MCF 10A (cell line): ENCODE data around the gene MMP24OS. TPM values are rescaled to one million over a fixed set of nuclear protein-coding genes. Genes with fewer than 3 reads are reported as not detected.

Source experiments
- BruUV-seq: library from RNA; stranded (reverse); fragments of 400-500 nt; replicated peaks from 2 replicates; lab custom pipeline; 2021; lab: Mats Ljungman, UMichigan
- CTCF ChIA-PET: fragments of 300-600 bp; sonication (Branson Sonifier 250); formaldehyde crosslinking; extraction: SDS; loops from one replicate; lab custom pipeline; 2021; ENCODE audit warnings: antibody characterized with exemption, inconsistent platforms; lab: Yijun Ruan, JAX
- POLR2A ChIA-PET: fragments of 300-600, 350-650 bp; sonication (Branson Sonifier 250); formaldehyde crosslinking; extraction: SDS; loops from one replicate; lab custom pipeline; 2020; ENCODE audit warnings: antibody characterized with exemption, inconsistent platforms; lab: Yijun Ruan, JAX
- DNase-seq: peaks from one replicate; pipeline ENCODE4 v3.0.0-alpha.2; 2018; ENCODE audit not compliant: unreplicated experiment
- H3K27ac Mint-ChIP-seq: one replicate; pipeline ENCODE4 v1.8.0; 2022; ENCODE audit warnings: mild to moderate bottlenecking, low read depth, mixed read lengths; ENCODE audit not compliant: unreplicated experiment
- H3K27me3 Mint-ChIP-seq: one replicate; pipeline ENCODE4 v1.8.0; 2022; ENCODE audit warnings: mixed read lengths; ENCODE audit not compliant: insufficient read depth, unreplicated experiment
- H3K36me3 Mint-ChIP-seq: one replicate; pipeline ENCODE4 v1.8.0; 2022; ENCODE audit warnings: mild to moderate bottlenecking, moderate library complexity, mixed read lengths; ENCODE audit not compliant: insufficient read depth, unreplicated experiment
- H3K4me1 Mint-ChIP-seq: one replicate; pipeline ENCODE4 v1.8.0; 2022; ENCODE audit warnings: mixed read lengths; ENCODE audit not compliant: insufficient read depth, unreplicated experiment
- H3K4me3 Mint-ChIP-seq: one replicate; pipeline ENCODE4 v1.8.0; 2022; ENCODE audit warnings: mild to moderate bottlenecking, moderate library complexity, mixed read lengths; ENCODE audit not compliant: unreplicated experiment
- H3K9me3 Mint-ChIP-seq: one replicate; pipeline ENCODE4 v1.8.0; 2022; ENCODE audit warnings: mixed read lengths; ENCODE audit not compliant: unreplicated experiment
- CTCF ChIP-seq: fragments of 200-600 bp; IDR thresholded peaks from one replicate; pipeline ENCODE4 v1.8.0; 2022; ENCODE audit warnings: antibody characterized with exemption, mild to moderate bottlenecking; ENCODE audit not compliant: unreplicated experiment
- intact Hi-C: fragments of 100-400 bp; cut with micrococcal nuclease; formaldehyde crosslinking; loops from 2 replicates; pipeline ENCODE4 v1.14.1; 2022
- total RNA-seq: library from RNA; stranded (reverse); gene quantifications from 2 replicates; pipeline ENCODE4 v1.2.3, GENCODE V29; 2022

MMP24OS gene
- total RNA-seq, 1 experiment from 2014 or later, result 52.2 TPM

GRCh38 chr20:35319192-35319870 is 41.4 kb upstream of the MMP24OS start:
- CTCF ChIA-PET, result interaction anchor here (1.1 to 8.3 kb wide), 3 partner anchors 12 to 15 kb away, joined by 4 to 163 read pairs (median 45); no protein-coding TSS in a partner anchor
- POLR2A ChIA-PET, result interaction anchor here (1.0 to 12.9 kb wide), 10 partner anchors 8 to 69 kb away, joined by 4 to 468 read pairs (median 14); partner anchors contain the start of gene EIF6
- TF ChIP-seq CTCF, result no peak
- H3K27me3 Mint-ChIP-seq, result no peaks in the 10 kb centered on the region
- H3K4me3 Mint-ChIP-seq, result no peak overlapping the region
- no TSS peak for BruUV-seq
- H3K4me1 Mint-ChIP-seq, result peaks cover 47% of the 10 kb centered on the region
- intact Hi-C loops, result no loop called here
- no peaks in the 10 kb centered on the region for H3K9me3 Mint-ChIP-seq
- peaks cover 19% of the 10 kb centered on the region for H3K36me3 Mint-ChIP-seq
- DNase-seq, result no peak
- H3K27ac Mint-ChIP-seq, result peak overlapping the region; percentile 87

- TSS peak; percentile 97 for BruUV-seq
- H3K4me1 Mint-ChIP-seq, result peaks cover 48% of the 10 kb centered on the region
- no peaks in the 10 kb centered on the region for H3K27me3 Mint-ChIP-seq
- no peak for TF ChIP-seq CTCF
- H3K4me3 Mint-ChIP-seq, result peak overlapping the region; percentile 16
- H3K27ac Mint-ChIP-seq, result peak overlapping the region; percentile 87
- H3K9me3 Mint-ChIP-seq, result no peaks in the 10 kb centered on the region
- POLR2A ChIA-PET, result interaction anchor here (0.5 to 12.9 kb wide), 23 partner anchors 8 to 767 kb away, joined by 3 to 468 read pairs (median 5); partner anchors contain the start of genes CEP250, EDEM2, EIF6 and MMP24OS
- intact Hi-C loops, result no loop called here
- DNase-seq, result peak; percentile 94
- CTCF ChIA-PET, result interaction anchor here (0.6 to 8.3 kb wide), 7 partner anchors 12 to 254 kb away, joined by 3 to 163 read pairs (median 4); partner anchors contain the start of gene GDF5
- peaks cover 19% of the 10 kb centered on the region for H3K36me3 Mint-ChIP-seq
Observed at GRCh38 chr20:35318502-35319157, 40.7 kb upstream of the MMP24OS start.

GRCh38 chr20:35317416-35318210 is 39.7 kb upstream of the MMP24OS start:
- no peak for DNase-seq
- no peak overlapping the region for H3K4me3 Mint-ChIP-seq
- peak overlapping the region; percentile 87 for H3K27ac Mint-ChIP-seq
- H3K36me3 Mint-ChIP-seq, result peaks cover 13% of the 10 kb centered on the region
- intact Hi-C loops, result no loop called here
- no peaks in the 10 kb centered on the region for H3K27me3 Mint-ChIP-seq
- POLR2A ChIA-PET, result interaction anchor here (0.5 to 12.9 kb wide), 23 partner anchors 9 to 768 kb away, joined by 3 to 468 read pairs (median 4); partner anchors contain the start of genes CEP250, EDEM2, EIF6 and GDF5
- no peaks in the 10 kb centered on the region for H3K9me3 Mint-ChIP-seq
- peaks cover 57% of the 10 kb centered on the region for H3K4me1 Mint-ChIP-seq
- CTCF ChIA-PET, result interaction anchor here (0.6 to 8.3 kb wide), 10 partner anchors 11 to 414 kb away, joined by 3 to 163 read pairs (median 4); partner anchors contain the start of genes EIF6 and GDF5
- no peak for TF ChIP-seq CTCF
- TSS peak; percentile 70 for BruUV-seq
